OCI-LY1 (cell line): ENCODE measurements around the gene SHC4.

Experiments used
- CTCF ChIP-seq: fragments of 200-600 bp; sonication (generic), shearing (Covaris generic); IDR thresholded peaks from 2 replicates; pipeline ENCODE4 v1.5.1; 2017; ENCODE audit warnings: mild to moderate bottlenecking, antibody characterized with exemption, low read length, moderate library complexity, mixed read lengths
- EZH2 ChIP-seq: fragments of 200-600 bp; sonication (generic), shearing (Covaris generic); IDR thresholded peaks from 2 replicates; pipeline ENCODE4 v1.8.0; 2017; ENCODE audit warnings: borderline replicate concordance, mixed run types, mild to moderate bottlenecking, antibody characterized with exemption, low read length, moderate library complexity, mixed read lengths

- TF ChIP-seq CTCF = no peak; the same call in 1 of the 2 replicates
- TF ChIP-seq EZH2 = no peak
Measured at GRCh38 chr15:48965972-48966371, 2.3 kb upstream of the SHC4 start.
